ENCODE results near the gene DOLK. TPM values are rescaled to one million over a fixed set of nuclear protein-coding genes. Genes with fewer than 3 reads are reported as not detected.

The DOLK gene
- total RNA-seq, 2 donors from 2014 or later, result 8.0 to 12.2 TPM

DNA sequence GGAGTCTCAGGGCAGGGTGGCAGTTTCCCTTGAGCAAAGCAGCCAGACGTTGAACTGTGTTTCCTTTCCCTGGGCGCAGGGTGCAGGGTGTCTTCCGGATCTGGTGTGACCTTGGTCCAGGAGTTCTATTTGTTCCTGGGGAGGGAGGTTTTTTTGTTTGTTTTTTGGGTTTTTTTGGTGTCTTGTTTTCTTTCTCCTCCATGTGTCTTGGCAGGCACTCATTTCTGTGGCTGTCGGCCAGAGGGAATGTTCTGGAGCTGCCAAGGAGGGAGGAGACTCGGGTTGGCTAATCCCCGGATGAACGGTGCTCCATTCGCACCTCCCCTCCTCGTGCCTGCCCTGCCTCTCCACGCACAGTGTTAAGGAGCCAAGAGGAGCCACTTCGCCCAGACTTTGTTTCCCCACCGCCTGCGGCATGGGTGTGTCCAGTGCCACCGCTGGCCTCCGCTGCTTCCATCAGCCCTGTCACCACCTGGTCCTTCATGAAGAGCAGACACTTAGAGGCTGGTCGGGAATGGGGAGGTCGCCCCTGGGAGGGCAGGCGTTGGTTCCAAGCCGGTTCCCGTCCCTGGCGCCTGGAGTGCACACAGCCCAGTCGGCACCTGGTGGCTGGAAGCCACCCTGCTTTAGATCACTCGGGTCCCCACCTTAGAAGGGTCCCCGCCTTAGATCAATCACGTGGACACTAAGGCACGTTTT lies 30.1 kb downstream of the DOLK start:
- ATAC-seq (peak; percentile 80), DNase-seq (peak; percentile 94 to 95 (median 94))
- peaks cover 91% of the 10 kb centered on the region for H3K4me1 ChIP-seq
- WGBS, 2 donors, result 36 to 42% methylated on average over 19 to 26 of the region's 26 CpGs
- peak overlapping the region; percentile 59 to 95 (median 92) for H3K27ac ChIP-seq
- no peaks in the 10 kb centered on the region for H3K9me3 ChIP-seq
- no peaks in the 10 kb centered on the region for H3K36me3 ChIP-seq (replicated peaks in 1 of 2; ENCODE audit: insufficient read depth in 1 of 2, low read depth in 2 of 2)
- TF ChIP-seq, protein P1, sequence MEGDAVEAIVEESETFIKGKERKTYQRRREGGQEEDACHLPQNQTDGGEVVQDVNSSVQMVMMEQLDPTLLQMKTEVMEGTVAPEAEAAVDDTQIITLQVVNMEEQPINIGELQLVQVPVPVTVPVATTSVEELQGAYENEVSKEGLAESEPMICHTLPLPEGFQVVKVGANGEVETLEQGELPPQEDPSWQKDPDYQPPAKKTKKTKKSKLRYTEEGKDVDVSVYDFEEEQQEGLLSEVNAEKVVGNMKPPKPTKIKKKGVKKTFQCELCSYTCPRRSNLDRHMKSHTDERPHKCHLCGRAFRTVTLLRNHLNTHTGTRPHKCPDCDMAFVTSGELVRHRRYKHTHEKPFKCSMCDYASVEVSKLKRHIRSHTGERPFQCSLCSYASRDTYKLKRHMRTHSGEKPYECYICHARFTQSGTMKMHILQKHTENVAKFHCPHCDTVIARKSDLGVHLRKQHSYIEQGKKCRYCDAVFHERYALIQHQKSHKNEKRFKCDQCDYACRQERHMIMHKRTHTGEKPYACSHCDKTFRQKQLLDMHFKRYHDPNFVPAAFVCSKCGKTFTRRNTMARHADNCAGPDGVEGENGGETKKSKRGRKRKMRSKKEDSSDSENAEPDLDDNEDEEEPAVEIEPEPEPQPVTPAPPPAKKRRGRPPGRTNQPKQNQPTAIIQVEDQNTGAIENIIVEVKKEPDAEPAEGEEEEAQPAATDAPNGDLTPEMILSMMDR (IDR thresholded peaks at IDR 0.05), result no peak
- peak; percentile 38 to 89 (median 81) for TF ChIP-seq POLR2A (IDR thresholded peaks at IDR 0.05)
- no peak overlapping the region for H3K4me3 ChIP-seq
- no peaks in the 10 kb centered on the region for H3K27me3 ChIP-seq
- intact Hi-C loops (cut with DNase I), result no loop called here

DNA sequence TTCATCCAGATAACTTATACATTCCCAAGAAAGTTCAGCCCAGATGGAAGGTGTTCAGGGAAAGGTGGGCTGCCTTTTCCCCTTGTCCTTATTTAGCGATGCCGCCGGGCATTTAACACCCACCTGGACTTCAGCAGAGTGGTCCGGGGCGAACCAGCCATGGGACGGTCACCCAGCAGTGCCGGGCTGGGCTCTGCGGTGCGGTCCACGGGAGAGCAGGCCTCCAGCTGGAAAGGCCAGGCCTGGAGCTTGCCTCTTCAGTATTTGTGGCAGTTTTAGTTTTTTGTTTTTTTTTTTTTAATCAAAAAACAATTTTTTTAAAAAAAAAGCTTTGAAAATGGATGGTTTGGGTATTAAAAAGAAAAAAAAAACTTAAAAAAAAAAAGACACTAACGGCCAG lies 30.7 kb downstream of the DOLK start:
- ATAC-seq, result peak; percentile 4
- no peaks in the 10 kb centered on the region for H3K36me3 ChIP-seq (replicated peaks in 1 of 2; ENCODE audit: insufficient read depth in 1 of 2, low read depth in 2 of 2)
- H3K4me3 ChIP-seq, result peak overlapping the region in 1 of 2 donors; percentile 18
- WGBS, 2 donors, result 60 to 69% methylated on average over 11 of the region's 11 CpGs
- H3K9me3 ChIP-seq, result no peaks in the 10 kb centered on the region
- no peaks in the 10 kb centered on the region for H3K27me3 ChIP-seq
- peak overlapping the region; percentile 89 to 95 (median 92) for H3K27ac ChIP-seq
- intact Hi-C loops (cut with DNase I), result no loop called here
- peaks cover 93% of the 10 kb centered on the region for H3K4me1 ChIP-seq
- no peak for TF ChIP-seq POLR2A (IDR thresholded peaks at IDR 0.05)
- TF ChIP-seq, protein P1 (IDR thresholded peaks at IDR 0.05), result no peak
- DNase-seq, result no peak

DNA sequence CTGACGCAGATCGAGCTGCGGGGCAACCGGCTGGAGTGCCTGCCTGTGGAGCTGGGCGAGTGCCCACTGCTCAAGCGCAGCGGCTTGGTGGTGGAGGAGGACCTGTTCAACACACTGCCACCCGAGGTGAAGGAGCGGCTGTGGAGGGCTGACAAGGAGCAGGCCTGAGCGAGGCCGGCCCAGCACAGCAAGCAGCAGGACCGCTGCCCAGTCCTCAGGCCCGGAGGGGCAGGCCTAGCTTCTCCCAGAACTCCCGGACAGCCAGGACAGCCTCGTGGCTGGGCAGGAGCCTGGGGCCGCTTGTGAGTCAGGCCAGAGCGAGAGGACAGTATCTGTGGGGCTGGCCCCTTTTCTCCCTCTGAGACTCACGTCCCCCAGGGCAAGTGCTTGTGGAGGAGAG lies 31.2 kb downstream of the DOLK start:
- intact Hi-C loops (cut with DNase I), result no loop called here
- ATAC-seq (peak; percentile 26), DNase-seq (peak; percentile 54 to 73 (median 68))
- 45% methylated on average over 16 of the region's 18 CpGs; no CpG with 5 or more reads in 1 of the 2 donors for WGBS, 2 donors
- peak overlapping the region; percentile 89 to 95 (median 92) for H3K27ac ChIP-seq
- no peaks in the 10 kb centered on the region for H3K36me3 ChIP-seq (replicated peaks in 1 of 2; ENCODE audit: insufficient read depth in 1 of 2, low read depth in 2 of 2)
- peak; percentile 30 to 51 (median 46) for TF ChIP-seq POLR2A (IDR thresholded peaks at IDR 0.05)
- TF ChIP-seq, protein P1 (IDR thresholded peaks at IDR 0.05), result no peak
- no peaks in the 10 kb centered on the region for H3K9me3 ChIP-seq
- H3K4me1 ChIP-seq, result peaks cover 93% of the 10 kb centered on the region
- peak overlapping the region; percentile 13 to 18 for H3K4me3 ChIP-seq
- no peaks in the 10 kb centered on the region for H3K27me3 ChIP-seq

DNA sequence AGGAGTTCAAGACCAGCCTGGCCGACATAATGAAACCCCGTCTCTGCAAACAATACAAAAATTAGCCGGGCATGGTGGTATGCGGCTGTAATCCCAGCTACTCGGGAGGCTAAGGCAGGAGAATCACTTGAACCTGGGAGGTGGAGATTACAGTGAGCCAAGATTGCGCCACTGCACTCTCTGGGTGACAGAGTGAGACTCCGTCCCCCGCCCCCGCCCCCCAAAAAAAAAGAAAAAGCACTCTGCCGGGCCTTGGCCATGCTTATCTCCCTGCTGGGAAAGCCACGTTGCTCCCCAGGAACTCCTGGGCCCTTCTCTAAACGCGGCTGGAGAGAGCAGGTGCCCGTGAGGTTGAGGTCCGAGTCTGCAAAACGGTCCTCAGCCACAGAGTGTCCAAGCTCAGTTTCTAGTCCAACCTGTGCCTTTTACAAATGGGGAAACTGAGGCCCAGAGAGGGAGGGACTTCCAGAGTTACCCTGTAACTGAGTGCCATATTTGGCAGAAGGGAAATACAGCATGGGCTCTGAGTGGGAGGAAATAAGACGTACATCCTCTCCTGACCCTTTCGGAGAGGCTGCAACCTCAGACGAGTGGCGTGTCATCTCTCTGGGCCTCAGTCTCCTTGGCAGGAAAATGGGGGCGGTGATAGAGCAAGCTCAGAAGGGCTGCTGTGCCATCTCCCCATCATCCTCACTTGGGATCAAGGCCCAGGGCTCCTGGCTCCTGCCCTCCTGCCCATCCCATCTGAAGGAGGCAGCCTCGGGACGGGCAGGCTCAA lies 33.2 kb downstream of the DOLK start:
- H3K27ac ChIP-seq, result peak overlapping the region in 3 of 4 donors; percentile 28 to 95 (median 89)
- no peaks in the 10 kb centered on the region for H3K36me3 ChIP-seq (replicated peaks in 1 of 2; ENCODE audit: insufficient read depth in 1 of 2, low read depth in 2 of 2)
- 71 to 72% methylated on average over 12 to 22 of the region's 23 CpGs for WGBS, 2 donors

More for the DNA sequence above, 33.2 kb downstream of the DOLK start:
- no peak overlapping the region for H3K4me3 ChIP-seq
- TF ChIP-seq, protein P1 (IDR thresholded peaks at IDR 0.05), result no peak
- no peak for TF ChIP-seq POLR2A (IDR thresholded peaks at IDR 0.05)
- no peaks in the 10 kb centered on the region for H3K9me3 ChIP-seq
- DNase-seq, result no peak
- H3K27me3 ChIP-seq, result no peaks in the 10 kb centered on the region
- no peak for ATAC-seq
- peaks cover 80% of the 10 kb centered on the region for H3K4me1 ChIP-seq
- intact Hi-C loops (cut with DNase I), result no loop called here

Data from body of pancreas (tissue), 4 donors.